ENCODE measurements around the gene TMEM63A. TPM values are rescaled to one million over a fixed set of nuclear protein-coding genes. Genes with fewer than 3 reads are reported as not detected.

Gene TMEM63A
- total RNA-seq, 1 experiment from 2014 or later: 303 TPM

- no peaks in the 10 kb centered on the region for H3K27me3 Mint-ChIP-seq (ENCODE audit: unreplicated experiment)
- no peaks in the 10 kb centered on the region for H3K9me3 Mint-ChIP-seq (ENCODE audit: low read depth, unreplicated experiment)
- no peak for DNase-seq
- intact Hi-C loops (cut with micrococcal nuclease; ENCODE audit: unreplicated experiment): no loop called here
- no peaks in the 10 kb centered on the region for H3K36me3 Mint-ChIP-seq (ENCODE audit: insufficient read depth, unreplicated experiment)
- H3K4me1 Mint-ChIP-seq (ENCODE audit: low read depth, unreplicated experiment): peaks cover 30% of the 10 kb centered on the region
- no peak for TF ChIP-seq CTCF (IDR thresholded peaks at IDR 0.05; ENCODE audit: unreplicated experiment)
- BruUV-seq (replicated peaks): no TSS peak
- no peak overlapping the region for H3K27ac Mint-ChIP-seq (ENCODE audit: unreplicated experiment)
- CTCF ChIA-PET: interaction anchor here (1.3 kb wide), 1 partner anchor 10 kb away, joined by 3 read pairs; no protein-coding TSS in a partner anchor
- no peak overlapping the region for H3K4me3 Mint-ChIP-seq (ENCODE audit: low read depth, unreplicated experiment)
Observed at GRCh38 chr1:225907341-225907740, 25.2 kb upstream of the TMEM63A start.

GRCh38 chr1:225906467-225906866, 24.3 kb upstream of the TMEM63A start:
- Mint-ChIP-seq H3K9me3 (ENCODE audit: low read depth, unreplicated experiment) (no peaks in the 10 kb centered on the region), H3K4me1 (ENCODE audit: low read depth, unreplicated experiment) (peaks cover 24% of the 10 kb centered on the region), H3K36me3 (ENCODE audit: insufficient read depth, unreplicated experiment) (no peaks in the 10 kb centered on the region), H3K4me3 (ENCODE audit: low read depth, unreplicated experiment) (no peak overlapping the region), H3K27me3 (ENCODE audit: unreplicated experiment) (no peaks in the 10 kb centered on the region), H3K27ac (ENCODE audit: unreplicated experiment) (no peak overlapping the region)
- CTCF ChIA-PET: interaction anchor here (0.7 to 1.3 kb wide), 2 partner anchors 9 to 487 kb away, joined by 3 to 9 read pairs; no protein-coding TSS in a partner anchor
- TF ChIP-seq CTCF (IDR thresholded peaks at IDR 0.05; ENCODE audit: unreplicated experiment): no peak
- DNase-seq: no peak
- intact Hi-C loops (cut with micrococcal nuclease; ENCODE audit: unreplicated experiment): no loop called here
- no TSS peak for BruUV-seq (replicated peaks)

- no peak for DNase-seq
- no peaks in the 10 kb centered on the region for H3K27me3 Mint-ChIP-seq (ENCODE audit: unreplicated experiment)
- H3K27ac Mint-ChIP-seq (ENCODE audit: unreplicated experiment): no peak overlapping the region
- TF ChIP-seq CTCF (IDR thresholded peaks at IDR 0.05; ENCODE audit: unreplicated experiment): no peak
- BruUV-seq (replicated peaks): no TSS peak
- no peaks in the 10 kb centered on the region for H3K36me3 Mint-ChIP-seq (ENCODE audit: insufficient read depth, unreplicated experiment)
- intact Hi-C loops (cut with micrococcal nuclease; ENCODE audit: unreplicated experiment): no loop called here
- no peak overlapping the region for H3K4me3 Mint-ChIP-seq (ENCODE audit: low read depth, unreplicated experiment)
- no peaks in the 10 kb centered on the region for H3K9me3 Mint-ChIP-seq (ENCODE audit: low read depth, unreplicated experiment)
- H3K4me1 Mint-ChIP-seq (ENCODE audit: low read depth, unreplicated experiment): peaks cover 13% of the 10 kb centered on the region
- CTCF ChIA-PET: no interaction called here
Observed at GRCh38 chr1:225903623-225904022, 21.4 kb upstream of the TMEM63A start.

- BruUV-seq (replicated peaks): no TSS peak
- TF ChIP-seq CTCF (IDR thresholded peaks at IDR 0.05; ENCODE audit: unreplicated experiment): no peak
- no peak for DNase-seq
- CTCF ChIA-PET: no interaction called here
- Mint-ChIP-seq H3K27ac (ENCODE audit: unreplicated experiment) (no peak overlapping the region), H3K4me1 (ENCODE audit: low read depth, unreplicated experiment) (peaks cover 35% of the 10 kb centered on the region), H3K27me3 (ENCODE audit: unreplicated experiment) (no peaks in the 10 kb centered on the region), H3K36me3 (ENCODE audit: insufficient read depth, unreplicated experiment) (no peaks in the 10 kb centered on the region), H3K9me3 (ENCODE audit: low read depth, unreplicated experiment) (no peaks in the 10 kb centered on the region), H3K4me3 (ENCODE audit: low read depth, unreplicated experiment) (no peak overlapping the region)
- intact Hi-C loops (cut with micrococcal nuclease; ENCODE audit: unreplicated experiment): no loop called here
Observed at GRCh38 chr1:225899044-225899925, 17.1 kb upstream of the TMEM63A start.

Measured in Calu3 (cell line).